Activated CD4-positive, alpha-beta memory T cell treated with anti-CD3 and anti-CD28 coated beads, Interleukin-2, amount 10 ng/mL, durations not matched to agents 7 days and 5 days (primary cell): ENCODE data around the gene AMDHD1. TPM values are rescaled to one million over a fixed set of nuclear protein-coding genes. Genes with fewer than 3 reads are reported as not detected.

ENCODE experiments used
- CTCF ChIA-PET: fragments of 350-600 bp; sonication (Branson Sonifier 250); formaldehyde crosslinking; loops from one replicate; lab custom pipeline; 2021; ENCODE audit warnings: antibody characterized with exemption, inconsistent platforms; lab: Charles Lee
- POLR2A ChIA-PET: fragments of 350-600 bp; sonication (Branson Sonifier 250); formaldehyde crosslinking; loops from one replicate; lab custom pipeline; 2021; ENCODE audit warnings: antibody characterized with exemption; lab: Charles Lee
- DNase-seq: peaks from one replicate; pipeline ENCODE4 v3.0.0-alpha.2; 2020
- H3K27ac Mint-ChIP-seq: one replicate; pipeline ENCODE4 v1.8.0; 2021; ENCODE audit warnings: mild to moderate bottlenecking, mixed read lengths
- H3K27me3 Mint-ChIP-seq: one replicate; pipeline ENCODE4 v1.8.0; 2021; ENCODE audit warnings: mixed read lengths
- H3K36me3 Mint-ChIP-seq: one replicate; pipeline ENCODE4 v1.8.0; 2021; ENCODE audit warnings: low read depth, mixed read lengths
- H3K4me1 Mint-ChIP-seq: one replicate; pipeline ENCODE4 v1.8.0; 2021; ENCODE audit warnings: mixed read lengths
- H3K4me3 Mint-ChIP-seq: one replicate; pipeline ENCODE4 v1.8.0; 2021; ENCODE audit warnings: mild to moderate bottlenecking, mixed read lengths
- H3K9me3 Mint-ChIP-seq: one replicate; pipeline ENCODE4 v1.8.0; 2021; ENCODE audit warnings: mixed read lengths
- total RNA-seq, 2 experiments: library from RNA; stranded (reverse); gene quantifications; one replicate each; pipeline ENCODE4 v1.2.3, GENCODE V29; 2021

The AMDHD1 gene, protein sequence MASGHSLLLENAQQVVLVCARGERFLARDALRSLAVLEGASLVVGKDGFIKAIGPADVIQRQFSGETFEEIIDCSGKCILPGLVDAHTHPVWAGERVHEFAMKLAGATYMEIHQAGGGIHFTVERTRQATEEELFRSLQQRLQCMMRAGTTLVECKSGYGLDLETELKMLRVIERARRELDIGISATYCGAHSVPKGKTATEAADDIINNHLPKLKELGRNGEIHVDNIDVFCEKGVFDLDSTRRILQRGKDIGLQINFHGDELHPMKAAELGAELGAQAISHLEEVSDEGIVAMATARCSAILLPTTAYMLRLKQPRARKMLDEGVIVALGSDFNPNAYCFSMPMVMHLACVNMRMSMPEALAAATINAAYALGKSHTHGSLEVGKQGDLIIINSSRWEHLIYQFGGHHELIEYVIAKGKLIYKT
- total RNA-seq: under 1 TPM; 0.40 to 0.93 TPM

DNA sequence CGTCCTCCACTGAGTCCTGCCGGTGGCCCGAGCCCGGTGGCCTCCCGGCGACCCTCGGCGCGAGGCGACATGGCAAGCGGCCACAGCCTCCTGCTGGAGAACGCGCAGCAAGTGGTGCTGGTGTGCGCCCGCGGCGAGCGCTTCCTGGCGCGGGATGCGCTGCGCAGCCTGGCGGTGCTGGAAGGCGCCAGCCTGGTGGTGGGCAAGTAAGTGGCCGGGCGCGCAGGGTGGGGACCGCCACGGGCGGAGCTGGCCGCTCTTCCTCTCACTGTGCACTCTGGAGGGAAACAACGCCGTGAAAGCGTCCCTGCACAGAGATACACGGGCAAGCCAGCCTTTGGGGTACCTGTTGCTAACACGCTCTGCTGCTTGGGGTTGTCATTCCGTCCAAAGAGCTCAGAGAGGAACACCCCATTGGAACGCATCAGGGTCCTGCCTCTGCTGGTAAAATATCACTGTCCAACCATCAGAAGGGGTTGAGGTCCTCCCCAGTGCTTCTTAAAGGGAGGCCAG, at the start of gene AMDHD1:
Gene AMDHD1, plus strand, starts transcription at position 2 of the 513 bp plus-strand sequence. Its CDS starts 68 bp downstream, at position 70.
- Mint-ChIP-seq H3K4me1 (peaks cover 12% of the 10 kb centered on the region), H3K36me3 (no peaks in the 10 kb centered on the region), H3K9me3 (no peaks in the 10 kb centered on the region), H3K27me3 (peaks cover 5% of the 10 kb centered on the region), H3K27ac (peak within 1 kb of the TSS; percentile 85), H3K4me3 (peak within 1 kb of the TSS; percentile 95)
- ChIA-PET CTCF (interaction anchor here (0.8 to 4.3 kb wide), 9 partner anchors 10 to 870 kb away, joined by 4 to 34 read pairs (median 5); partner anchors contain the start of genes LTA4H and NR2C1), POLR2A (interaction anchor here (1.0 to 2.5 kb wide), 17 partner anchors 10 to 963 kb away, joined by 3 to 11 read pairs (median 3); partner anchors contain the start of genes CDK17, HAL, LTA4H and METAP2)
- DNase-seq: peak; percentile 71

DNA sequence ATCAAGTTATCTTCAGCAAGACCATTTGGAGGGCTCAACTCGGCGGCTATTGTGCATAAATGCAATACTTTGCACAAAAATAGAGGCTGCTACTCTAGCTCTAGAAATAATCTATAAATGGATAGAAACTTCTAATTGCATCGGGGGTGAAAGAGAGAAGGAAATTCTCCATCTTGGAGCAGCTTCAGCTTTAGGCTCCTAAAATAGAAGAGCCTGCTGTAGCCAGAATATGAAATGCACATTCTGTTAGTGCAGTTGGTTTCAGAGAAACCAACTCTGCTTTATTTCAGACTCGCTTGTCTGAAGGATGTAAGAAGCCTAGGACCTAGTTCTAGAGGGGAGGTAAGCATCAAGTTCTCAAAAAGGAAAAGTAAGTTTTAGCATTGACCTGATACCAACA, 46.3 kb upstream of the AMDHD1 start:
- ChIA-PET CTCF (no interaction called here), POLR2A (no interaction called here)
- Mint-ChIP-seq H3K4me1 (no peaks in the 10 kb centered on the region), H3K36me3 (no peaks in the 10 kb centered on the region), H3K27ac (no peak overlapping the region), H3K4me3 (no peak overlapping the region), H3K9me3 (no peaks in the 10 kb centered on the region), H3K27me3 (peaks cover 20% of the 10 kb centered on the region)
- no peak for DNase-seq

DNA sequence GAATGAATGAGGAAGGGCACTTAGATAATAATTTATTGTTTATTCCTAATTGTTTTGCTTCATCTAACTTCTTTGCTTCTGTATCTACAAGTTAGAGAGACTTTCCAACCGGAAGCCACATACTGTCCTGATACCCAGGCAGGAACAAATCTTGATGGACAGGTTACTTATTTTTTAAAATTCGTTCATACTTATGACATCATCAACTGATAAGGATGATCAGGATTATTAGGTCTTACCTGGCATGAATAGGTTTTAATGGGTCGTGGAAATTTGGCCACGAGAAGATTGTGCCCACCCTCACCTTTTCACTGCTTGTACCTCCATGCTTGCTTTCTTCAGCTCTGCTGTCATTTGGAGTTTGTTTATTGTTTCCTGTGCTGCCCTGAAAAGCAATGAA, 45.0 kb upstream of the AMDHD1 start:
- H3K27me3 Mint-ChIP-seq: peaks cover 20% of the 10 kb centered on the region
- ChIA-PET POLR2A (no interaction called here), CTCF (interaction anchor here (0.9 kb wide), 1 partner anchor 14 kb away, joined by 3 read pairs; no protein-coding TSS in a partner anchor)
- H3K4me1 Mint-ChIP-seq: no peaks in the 10 kb centered on the region
- DNase-seq: no peak
- no peak overlapping the region for H3K4me3 Mint-ChIP-seq
- H3K36me3 Mint-ChIP-seq: no peaks in the 10 kb centered on the region
- no peaks in the 10 kb centered on the region for H3K9me3 Mint-ChIP-seq
- H3K27ac Mint-ChIP-seq: no peak overlapping the region

DNA sequence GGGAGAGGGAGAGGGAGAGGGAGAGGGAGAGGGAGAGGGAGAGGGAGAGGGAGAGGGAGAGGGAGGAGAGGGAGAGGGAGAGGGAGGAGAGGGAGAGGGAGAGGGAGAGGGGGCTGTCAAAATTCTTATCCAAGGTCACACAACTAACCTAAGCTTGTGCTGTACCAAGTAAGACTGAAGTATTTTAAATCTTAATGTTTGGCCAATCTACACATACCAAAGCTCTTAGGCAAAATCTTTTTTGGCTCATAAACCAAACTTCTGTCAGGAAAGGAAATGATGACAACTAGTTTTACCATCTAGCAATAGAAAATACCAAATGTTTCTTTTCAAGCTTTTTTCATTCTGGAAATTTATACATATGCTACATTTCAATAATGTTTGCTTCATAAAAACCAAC, 34.6 kb upstream of the AMDHD1 start:
- DNase-seq: no peak
- ChIA-PET CTCF (interaction anchor here (1.1 kb wide), 1 partner anchor 9 kb away, joined by 3 read pairs; no protein-coding TSS in a partner anchor), POLR2A (interaction anchor here (1.0 kb wide), 1 partner anchor 34 kb away, joined by 3 read pairs; the partner anchor contains the start of genes AMDHD1 and CCDC38)
- Mint-ChIP-seq H3K4me3 (no peak overlapping the region), H3K36me3 (no peaks in the 10 kb centered on the region), H3K27ac (no peak overlapping the region), H3K9me3 (no peaks in the 10 kb centered on the region), H3K4me1 (no peaks in the 10 kb centered on the region), H3K27me3 (peaks cover 31% of the 10 kb centered on the region)

DNA sequence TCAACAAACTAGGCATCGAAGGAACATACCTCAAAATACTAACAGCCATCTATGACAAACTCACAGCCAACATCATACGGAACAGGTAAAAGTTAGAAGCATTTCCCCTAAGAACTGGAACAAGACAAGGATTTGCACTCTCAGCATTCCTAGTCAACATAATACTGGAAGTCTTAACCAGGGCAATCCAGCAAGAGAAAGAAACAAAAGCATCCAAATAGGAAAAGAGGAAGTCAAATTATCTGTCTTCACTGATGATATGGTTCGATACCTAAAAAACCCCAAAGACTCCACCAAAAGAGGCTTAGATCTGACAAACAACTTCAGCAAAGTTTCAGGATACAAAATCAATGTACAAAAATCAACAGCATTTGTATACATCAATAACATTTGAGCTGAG, 33.3 kb upstream of the AMDHD1 start:
- no peak for DNase-seq
- no peaks in the 10 kb centered on the region for H3K36me3 Mint-ChIP-seq
- H3K4me1 Mint-ChIP-seq: no peaks in the 10 kb centered on the region
- H3K27me3 Mint-ChIP-seq: peaks cover 25% of the 10 kb centered on the region
- POLR2A ChIA-PET: no interaction called here
- no peaks in the 10 kb centered on the region for H3K9me3 Mint-ChIP-seq
- H3K4me3 Mint-ChIP-seq: no peak overlapping the region
- H3K27ac Mint-ChIP-seq: no peak overlapping the region
- CTCF ChIA-PET: no interaction called here

DNA sequence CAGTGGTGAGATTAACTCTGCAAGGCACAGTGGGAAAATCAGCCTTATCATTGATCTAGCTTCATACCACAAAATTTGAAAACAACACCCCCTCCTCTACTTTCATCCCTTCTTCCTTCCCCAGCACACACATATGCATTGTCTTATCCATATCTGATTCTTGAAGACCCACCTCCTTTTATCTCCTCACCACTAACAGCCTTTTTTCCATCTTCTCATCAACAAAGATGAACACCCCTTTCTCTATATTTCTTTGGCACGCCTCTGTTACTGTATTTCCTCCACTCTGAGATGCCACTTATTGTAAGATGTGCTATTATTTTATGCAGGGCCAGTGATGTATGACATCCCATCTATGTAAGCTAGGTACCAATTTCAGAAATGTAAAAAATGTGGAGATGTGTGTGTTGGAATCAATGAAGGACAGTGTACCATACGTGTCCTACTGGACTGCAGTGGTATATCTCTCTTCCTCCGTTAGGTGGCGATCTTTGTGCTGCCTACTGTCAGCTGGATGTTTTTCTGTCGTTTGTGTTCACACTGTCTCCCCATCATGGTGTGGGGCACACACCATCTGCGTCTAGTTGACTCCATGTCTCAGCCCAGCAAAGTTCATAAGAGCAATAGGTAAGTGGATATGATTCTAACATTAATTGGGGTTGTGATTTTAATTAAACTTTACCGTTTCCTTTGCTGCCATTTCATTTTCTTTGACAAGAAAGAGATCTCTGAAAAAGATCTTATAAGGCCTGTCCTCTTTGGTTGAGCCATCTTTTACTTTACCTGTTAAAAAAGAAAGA, 24.7 kb upstream of the AMDHD1 start:
- Mint-ChIP-seq H3K4me1 (no peaks in the 10 kb centered on the region), H3K4me3 (no peak overlapping the region), H3K9me3 (peaks cover 7% of the 10 kb centered on the region), H3K36me3 (no peaks in the 10 kb centered on the region), H3K27ac (no peak overlapping the region), H3K27me3 (peaks cover 15% of the 10 kb centered on the region)
- peak; percentile 44 for DNase-seq
- CTCF ChIA-PET: interaction anchor here (0.5 to 4.9 kb wide), 25 partner anchors 10 to 1262 kb away, joined by 3 to 74 read pairs (median 3); partner anchors contain the start of genes AMDHD1 and CCDC38
- POLR2A ChIA-PET: interaction anchor here (1.5 to 2.2 kb wide), 2 partner anchors 80 to 598 kb away, joined by 3 to 9 read pairs; no protein-coding TSS in a partner anchor

DNA sequence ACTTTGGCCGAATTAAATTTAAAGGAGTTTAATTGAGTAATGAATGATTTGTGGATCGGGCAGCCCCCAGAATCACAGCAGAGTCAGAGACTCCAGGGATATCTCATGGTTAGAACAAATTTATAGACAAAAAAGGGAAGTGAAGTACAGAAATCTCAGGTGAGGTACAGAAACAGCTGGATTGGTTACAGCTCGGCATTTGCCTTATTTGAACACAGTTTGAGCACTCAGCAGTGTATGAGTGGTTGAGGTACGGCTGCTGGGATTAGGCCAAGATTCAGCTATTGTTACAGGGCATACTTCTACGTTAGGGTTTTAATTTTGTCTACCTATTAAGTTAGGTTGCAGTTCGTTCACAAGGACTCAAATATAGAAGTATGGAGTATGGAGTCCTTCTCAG, 24.0 kb upstream of the AMDHD1 start:
- ChIA-PET POLR2A (interaction anchor here (2.2 kb wide), 1 partner anchor 79 kb away, joined by 9 read pairs; no protein-coding TSS in a partner anchor), CTCF (interaction anchor here (0.5 to 4.9 kb wide), 17 partner anchors 12 to 1263 kb away, joined by 3 to 74 read pairs (median 3); partner anchors contain the start of genes AMDHD1 and CCDC38)
- no peaks in the 10 kb centered on the region for H3K4me1 Mint-ChIP-seq
- peaks cover 15% of the 10 kb centered on the region for H3K27me3 Mint-ChIP-seq
- H3K4me3 Mint-ChIP-seq: no peak overlapping the region
- H3K27ac Mint-ChIP-seq: no peak overlapping the region
- peaks cover 7% of the 10 kb centered on the region for H3K9me3 Mint-ChIP-seq
- DNase-seq: no peak
- H3K36me3 Mint-ChIP-seq: no peaks in the 10 kb centered on the region

DNA sequence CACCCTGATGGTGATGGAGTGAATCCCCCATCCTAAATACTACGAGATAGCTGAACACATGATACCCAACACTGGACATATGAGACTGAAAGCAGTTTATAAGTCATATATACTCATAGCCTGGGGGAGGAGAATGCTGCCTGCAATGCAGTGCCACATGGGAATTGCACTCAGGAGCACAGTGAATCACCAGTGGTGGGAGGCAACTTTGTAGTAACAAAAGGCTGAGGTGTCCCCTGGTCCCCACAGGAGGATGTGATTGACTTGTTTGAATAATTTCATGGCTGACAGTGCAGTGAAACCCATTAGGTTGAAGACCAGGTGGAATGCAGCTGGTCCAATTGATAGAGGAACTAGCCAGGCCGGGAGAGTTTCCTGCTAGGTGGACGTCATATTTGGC, 20.9 kb upstream of the AMDHD1 start:
- Mint-ChIP-seq H3K27me3 (peaks cover 5% of the 10 kb centered on the region), H3K27ac (no peak overlapping the region), H3K36me3 (no peaks in the 10 kb centered on the region), H3K4me3 (no peak overlapping the region), H3K4me1 (no peaks in the 10 kb centered on the region), H3K9me3 (peaks cover 7% of the 10 kb centered on the region)
- DNase-seq: no peak
- POLR2A ChIA-PET: no interaction called here
- CTCF ChIA-PET: no interaction called here

DNA sequence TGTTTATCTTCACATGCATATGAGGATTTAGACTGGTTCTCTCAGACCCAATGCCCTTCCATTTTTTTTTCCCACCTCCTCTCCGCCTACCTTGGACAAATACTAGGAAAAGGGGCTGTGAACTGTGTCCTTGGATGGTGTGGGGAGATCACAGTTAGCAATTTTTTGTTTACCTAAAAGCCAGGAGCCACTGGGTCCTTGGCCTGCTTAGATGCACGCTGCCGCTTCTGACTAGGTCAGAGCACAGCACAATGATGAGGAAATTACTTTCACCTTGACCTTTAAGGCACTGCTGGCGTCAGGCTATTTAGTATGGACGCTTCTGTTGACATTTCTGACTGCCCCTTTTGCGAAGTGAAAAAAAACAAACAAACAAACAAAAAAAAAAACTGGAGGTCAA, 2.6 kb upstream of the AMDHD1 start:
- ChIA-PET POLR2A (interaction anchor here (1.5 to 1.9 kb wide), 2 partner anchors 79 to 576 kb away, joined by 3 to 4 read pairs; no protein-coding TSS in a partner anchor), CTCF (interaction anchor here (0.6 to 4.3 kb wide), 2 partner anchors 59 to 298 kb away, joined by 3 to 34 read pairs; no protein-coding TSS in a partner anchor)
- no peaks in the 10 kb centered on the region for H3K9me3 Mint-ChIP-seq
- H3K4me3 Mint-ChIP-seq: no peak overlapping the region
- peaks cover 6% of the 10 kb centered on the region for H3K27me3 Mint-ChIP-seq
- H3K4me1 Mint-ChIP-seq: peaks cover 12% of the 10 kb centered on the region
- H3K36me3 Mint-ChIP-seq: no peaks in the 10 kb centered on the region
- no peak for DNase-seq
- no peak overlapping the region for H3K27ac Mint-ChIP-seq

DNA sequence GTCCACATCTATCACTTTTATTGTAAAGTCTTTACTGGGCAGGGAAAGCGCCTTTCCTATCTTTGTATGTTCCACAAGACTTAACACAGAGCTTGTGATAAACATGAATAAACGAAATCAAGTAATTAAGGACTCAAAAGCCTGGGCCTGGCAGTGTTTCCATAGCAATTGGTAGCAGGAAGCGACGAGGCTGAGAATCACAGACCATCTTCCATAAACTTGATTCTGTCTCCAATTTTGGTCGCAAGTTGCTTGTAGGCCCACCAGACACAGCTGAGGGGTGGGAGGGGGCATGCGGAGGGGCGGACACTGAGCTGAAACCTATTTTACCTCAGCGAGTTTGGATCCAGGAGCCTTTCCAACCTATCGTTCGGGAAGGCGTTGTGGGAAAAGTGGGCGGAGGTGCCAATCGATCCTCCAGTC, 1.0 kb upstream of the AMDHD1 start:
- peak overlapping the region; percentile 95 for H3K4me3 Mint-ChIP-seq
- no peaks in the 10 kb centered on the region for H3K9me3 Mint-ChIP-seq
- peaks cover 12% of the 10 kb centered on the region for H3K4me1 Mint-ChIP-seq
- H3K36me3 Mint-ChIP-seq: no peaks in the 10 kb centered on the region
- H3K27ac Mint-ChIP-seq: peak overlapping the region; percentile 37
- POLR2A ChIA-PET: interaction anchor here (0.8 to 2.5 kb wide), 16 partner anchors 12 to 971 kb away, joined by 3 to 11 read pairs (median 4); partner anchors contain the start of genes CDK17, METAP2, NDUFA12 and NEDD1
- peak; percentile 19 for DNase-seq
- CTCF ChIA-PET: interaction anchor here (0.5 to 4.3 kb wide), 8 partner anchors 11 to 869 kb away, joined by 3 to 34 read pairs (median 6); partner anchors contain the start of gene NR2C1
- peaks cover 6% of the 10 kb centered on the region for H3K27me3 Mint-ChIP-seq

DNA sequence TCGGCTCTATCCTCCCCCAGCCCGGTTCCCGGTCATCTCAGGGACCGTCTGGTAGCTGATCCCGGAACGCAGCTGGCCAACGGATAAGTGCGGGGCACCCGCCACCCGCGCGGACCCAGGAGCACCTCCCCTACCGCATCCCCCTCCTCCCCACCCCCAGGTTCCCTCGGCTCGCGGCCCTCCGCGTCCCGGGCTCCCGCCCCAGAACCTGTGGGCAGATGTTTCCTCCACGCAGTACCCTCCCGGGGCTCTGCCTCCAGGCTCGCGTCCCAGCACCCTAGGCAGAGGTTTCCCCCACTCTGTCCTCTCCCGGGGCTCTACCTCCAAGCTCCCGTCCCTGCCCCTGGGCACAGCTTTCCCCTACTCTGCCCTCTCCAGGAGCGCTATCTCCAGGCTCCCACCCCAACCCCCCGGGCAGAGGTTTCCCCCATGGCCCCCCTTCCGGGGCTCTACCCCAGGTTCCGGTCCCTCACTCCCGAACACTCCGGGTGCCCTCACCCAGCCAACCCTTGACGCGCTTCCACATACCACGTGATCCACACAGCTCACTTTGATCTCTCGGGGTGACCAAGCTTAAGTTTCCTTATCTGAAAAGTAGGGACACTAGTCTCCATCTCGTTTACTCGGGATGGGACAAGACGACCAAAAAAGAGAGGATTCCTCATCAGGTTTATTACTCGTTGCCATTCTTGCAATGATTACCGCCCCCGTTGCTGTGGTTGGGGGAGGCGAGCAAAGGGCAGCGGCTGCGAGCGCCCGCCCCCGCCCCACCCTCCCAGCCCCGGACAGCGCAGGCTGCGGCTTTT, 404 bp upstream of the AMDHD1 start, which contains the start of gene CCDC38:
Gene CCDC38, minus strand, starts transcription at position 91 of the 806 bp plus-strand sequence. CDS start 6,105 bp downstream, outside the sequence.
- ChIA-PET CTCF (interaction anchor here (0.8 to 4.3 kb wide), 8 partner anchors 11 to 870 kb away, joined by 3 to 34 read pairs (median 6); partner anchors contain the start of genes LTA4H and NR2C1), POLR2A (interaction anchor here (0.8 to 2.5 kb wide), 23 partner anchors 12 to 970 kb away, joined by 3 to 11 read pairs (median 3); partner anchors contain the start of genes CDK17, HAL, LTA4H and METAP2)
- peak within 1 kb of the TSS; percentile 95 for H3K4me3 Mint-ChIP-seq

More for the DNA sequence above, 404 bp upstream of the AMDHD1 start, which contains the start of gene CCDC38:
- H3K4me1 Mint-ChIP-seq: peaks cover 12% of the 10 kb centered on the region
- H3K27ac Mint-ChIP-seq: peak within 1 kb of the TSS; percentile 85
- DNase-seq: peak; percentile 86
- H3K9me3 Mint-ChIP-seq: no peaks in the 10 kb centered on the region
- H3K36me3 Mint-ChIP-seq: no peaks in the 10 kb centered on the region
- peaks cover 6% of the 10 kb centered on the region for H3K27me3 Mint-ChIP-seq
